GM13977 (cell line): ENCODE data around the gene HSD17B3.
"Not testable (repeated sequence)": the region's sequence is repeated elsewhere in the genome, so short reads cannot be mapped to it uniquely, and the experiment has no call there.

Experiments used
- DNase-seq: peaks from one replicate; pipeline ENCODE4 v3.0.0; 2012; ENCODE audit warnings: low spot score
- CTCF ChIP-seq: IDR thresholded peaks from 2 replicates; pipeline ENCODE4 v1.5.1; 2012; ENCODE audit warnings: mild to moderate bottlenecking, control low read depth; ENCODE audit not compliant: insufficient read depth; ENCODE audit errors: extremely low read depth, missing control alignments
- in situ Hi-C: fragments of 300-500 bp; cut with MboI; formaldehyde crosslinking; loops from one replicate; pipeline ENCODE4 v1.12.0; 2022; ENCODE audit warnings: low sequenced_read_pairs, low pct_unique_long_range_greater_than_20kb, mixed read lengths, inconsistent platforms; ENCODE audit not compliant: unreplicated experiment

Gene HSD17B3

GRCh38 chr9:96193236-96193755 is 108.7 kb downstream of the HSD17B3 start:
- DNase-seq = no peak
- in situ Hi-C loops = no loop called here
- TF ChIP-seq CTCF = no peak

- no peak for TF ChIP-seq CTCF
- in situ Hi-C loops = no loop called here
- no peak for DNase-seq
Measured at GRCh38 chr9:96192710-96193109, 109.3 kb downstream of the HSD17B3 start.

- no peak for DNase-seq
- in situ Hi-C loops = no loop called here
- TF ChIP-seq CTCF = no peak
Measured at GRCh38 chr9:96189995-96190394, 112.0 kb downstream of the HSD17B3 start.

DNA sequence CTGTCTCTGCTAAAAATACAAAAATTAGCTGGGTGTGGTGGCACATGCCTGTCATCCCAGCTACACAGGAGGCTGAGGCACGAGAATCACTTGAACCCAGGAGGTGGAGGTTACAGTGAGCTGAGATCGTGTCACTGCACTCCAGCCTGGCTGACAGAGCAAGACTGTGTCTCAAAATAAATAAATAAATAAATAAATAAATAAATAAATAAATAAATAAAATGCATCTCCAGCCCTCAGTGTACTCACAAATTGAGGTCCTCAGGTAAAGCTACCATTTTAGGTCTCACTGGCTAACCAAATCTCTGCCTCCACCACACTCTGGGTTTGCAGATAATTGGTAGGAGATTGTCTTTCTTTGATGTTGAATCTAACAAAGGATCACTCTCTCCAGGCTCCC is 112.4 kb downstream of the HSD17B3 start:
- DNase-seq, in situ Hi-C loops: not testable (repeated sequence)

DNA sequence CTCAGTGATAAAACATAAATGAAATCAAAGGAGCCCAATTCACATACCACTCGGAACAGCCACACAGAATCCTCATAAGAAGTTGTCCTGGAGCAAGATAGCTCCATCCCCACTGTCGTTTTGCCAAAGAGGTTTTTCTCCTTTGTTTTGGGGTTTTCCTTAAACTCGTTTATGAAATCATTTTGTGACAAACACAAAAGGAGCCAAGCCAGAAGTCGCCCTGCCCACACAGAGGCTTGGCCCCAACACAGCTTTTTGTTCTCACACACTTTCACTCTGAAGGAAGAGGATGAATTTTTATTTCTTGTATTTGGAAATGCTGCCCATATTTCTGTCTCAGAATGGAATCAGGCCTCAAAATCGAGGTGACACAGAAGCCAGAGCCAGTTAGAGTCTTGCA is 113.4 kb downstream of the HSD17B3 start:
- in situ Hi-C loops = no loop called here
- DNase-seq = no peak

GRCh38 chr9:96187151-96187555 is 114.8 kb downstream of the HSD17B3 start:
- no peak for DNase-seq
- in situ Hi-C loops = no loop called here
- no peak for TF ChIP-seq CTCF

More for the DNA sequence above, 113.4 kb downstream of the HSD17B3 start:
- no peak for TF ChIP-seq CTCF

DNA sequence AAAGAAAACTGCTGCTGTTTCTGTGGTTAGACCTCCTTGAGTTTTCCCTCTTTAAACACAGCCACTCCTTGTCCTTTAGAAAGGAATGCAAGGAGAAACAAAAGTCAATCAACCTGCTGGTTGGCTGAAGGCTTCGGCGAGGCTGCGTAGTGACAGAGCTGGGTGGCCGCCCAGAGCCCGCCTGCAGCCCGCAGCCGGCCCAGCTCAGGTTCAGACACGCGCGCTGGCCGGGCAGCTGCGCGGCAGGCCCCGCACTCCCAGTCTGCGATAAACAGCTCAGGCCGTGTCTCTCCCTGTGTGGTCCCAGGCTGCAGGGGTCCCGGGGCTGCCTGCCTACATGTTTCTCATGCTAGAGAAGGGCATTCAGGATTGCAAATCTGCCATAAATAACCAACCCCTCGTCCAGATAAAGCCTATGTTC is 115.4 kb downstream of the HSD17B3 start:
- in situ Hi-C loops = no loop called here
- DNase-seq = no peak
- TF ChIP-seq CTCF = no peak
